ENCODE measurements around the gene PTPRJ. TPM values are rescaled to one million over a fixed set of nuclear protein-coding genes. Genes with fewer than 3 reads are reported as not detected.

The PTPRJ gene
- total and polyA plus RNA-seq, 2 of the 4 experiments (the other 2 are of a cell fraction) = 5.6 to 14.9 TPM

- Histone ChIP-seq H2BK15ac (ENCODE audit: low read depth, low read length) (peak overlapping the region; percentile 53; the same call in 2 of the 3 replicates), H2AK5ac (ENCODE audit: low read depth, low read length) (peak overlapping the region; percentile 48), H3K4me3 (ENCODE audit: insufficient read depth, low read depth, low read length) (no peak overlapping the region), H3K4me2 (ENCODE audit: low read depth, low read length) (peak overlapping the region; percentile 75), H3K18ac (ENCODE audit: low read depth, low read length) (no peak overlapping the region; the same call in 1 of the 2 replicates), H3K4ac (ENCODE audit: low read depth, low read length) (peak overlapping the region; percentile 58; the same call in 1 of the 2 replicates), H4K91ac (ENCODE audit: insufficient read depth, low read depth, low read length) (no peak overlapping the region; the same call in 1 of the 2 replicates), H3K9me3 (ENCODE audit: control insufficient read depth, insufficient read depth, low read length) (no peaks in the 10 kb centered on the region), H3K27me3 (ENCODE audit: control insufficient read depth, insufficient read depth, low read length) (no peaks in the 10 kb centered on the region), H3K4me1 (ENCODE audit: control insufficient read depth, insufficient read depth, low read length) (peaks cover 37% of the 10 kb centered on the region), H2BK20ac (ENCODE audit: low read depth, low read length) (no peak overlapping the region), H3K27ac (ENCODE audit: insufficient read depth, low read length) (peak overlapping the region; percentile 16; the same call in 1 of the 2 replicates), H4K8ac (ENCODE audit: low read depth in 2 of 2, low read length in 2 of 2) (peak overlapping the region in 1 of 2 experiments; percentile 6; a peak in 1 of 4 replicates), H4K5ac (ENCODE audit: low read depth, low read length) (no peak overlapping the region), H3K36me3 (ENCODE audit: control insufficient read depth, insufficient read depth, low read length) (no peaks in the 10 kb centered on the region), H3K23ac (ENCODE audit: low read depth, low read length) (no peak overlapping the region), H3K9me1 (ENCODE audit: insufficient read depth, low read length) (peaks cover 46% of the 10 kb centered on the region), H2BK120ac (ENCODE audit: low read depth, low read length) (no peak overlapping the region), H3K56ac (ENCODE audit: extremely low read depth, insufficient read depth, low read length) (no peak overlapping the region), H2AK9ac (replicated peaks; ENCODE audit: low read depth, low read length, poor library complexity) (no peak overlapping the region), H2BK5ac (ENCODE audit: low read depth, low read length, poor library complexity, severe bottlenecking) (peak overlapping the region; percentile 56), H3K79me1 (ENCODE audit: low read depth in 1 of 2, low read length in 2 of 2) (peaks cover 43 to 89% of the 10 kb centered on the region in 2 experiments), H3K9ac (ENCODE audit: low read depth, low read length) (no peak overlapping the region), H2AFZ (replicated peaks; ENCODE audit: low read length, poor library complexity) (no peak overlapping the region), H3K14ac (replicated peaks; ENCODE audit: low read depth, low read length) (no peak overlapping the region), H4K20me1 (ENCODE audit: insufficient read depth, low read length) (peaks cover 50% of the 10 kb centered on the region)
- DNase-seq (peak; percentile 94), ATAC-seq (ENCODE audit: low read depth) (peak; percentile 75)
- ChIA-PET CTCF (interaction anchor here (0.7 kb wide), 1 partner anchor 15 kb away, joined by 3 read pairs; no protein-coding TSS in a partner anchor), POLR2A (ENCODE audit: unreplicated experiment) (no interaction called here)
- intact Hi-C loops (cut with micrococcal nuclease) = loop anchor here (5.0 kb wide), 2 partner anchors 61 to 106 kb away; no protein-coding TSS in a partner anchor
- in situ Hi-C loops (cut with MboI; ENCODE audit: low sequenced_read_pairs) = no loop called here
- no TSS peak for BruUV-seq (replicated peaks)
- no CpG with 5 or more reads among the region's 2 CpGs for WGBS, 2 experiments (ENCODE audit: extremely low coverage in 2 of 2, insufficient read length in 1 of 2)
- TF ChIP-seq MAZ (IDR thresholded peaks at IDR 0.05; ENCODE audit: borderline replicate concordance, low read depth, low read length) (no peak), MAFK (IDR thresholded peaks at IDR 0.05; ENCODE audit: low read depth, low read length) (no peak), BHLHE40 (IDR thresholded peaks at IDR 0.05; ENCODE audit: low read depth, low read length) (no peak), RAD21 (IDR thresholded peaks at IDR 0.05; ENCODE audit: low read length) (no peak), RCOR1 (IDR thresholded peaks at IDR 0.05; ENCODE audit: insufficient replicate concordance, low read length) (no peak), CTCF (conservative IDR thresholded peaks at IDR 0.05; ENCODE audit: low read depth, low read length) (no peak), FOS (IDR thresholded peaks at IDR 0.05; ENCODE audit: low read depth, low read length) (no peak), USF2 (IDR thresholded peaks at IDR 0.05; ENCODE audit: low read depth, low read length) (0 out of 2 replicates have a peak, but pooled peaks have one; percentile 40)
- dilution Hi-C loops (cut with HindIII; ENCODE audit: low sequenced_read_pairs, unreplicated experiment) = no loop called here
These were observed 21.2 kb downstream of the PTPRJ start for GRCh38 chr11:48001438-48002021.
